Sigmoid colon (tissue), 4 donors: Measurements from ENCODE around the gene TCF7.

Source experiments
- CTCF ChIP-seq, 4 experiments: fragments of 450-650 bp in 3 of 4; fragments of 200-600 bp in 1 of 4; IDR thresholded peaks; one replicate each; pipeline ENCODE4 v1.5.1; 2016 to 2019; ENCODE audit warnings: antibody characterized with exemption in 4 of 4, mild to moderate bottlenecking in 3 of 4, moderate library complexity in 2 of 4
- POLR2A ChIP-seq, 2 donors: fragments of 450-650 bp; IDR thresholded peaks; one replicate each; pipeline ENCODE4 v1.6.1; 2016; ENCODE audit warnings: antibody characterized with exemption in 2 of 2, mild to moderate bottlenecking in 2 of 2, moderate library complexity in 2 of 2
- POLR2AphosphoS5 ChIP-seq, 4 donors: sonication (generic); formaldehyde crosslinking; IDR thresholded peaks; one replicate each; pipeline ENCODE4 v1.6.1; 2017; ENCODE audit warnings: antibody characterized with exemption in 4 of 4

DNA sequence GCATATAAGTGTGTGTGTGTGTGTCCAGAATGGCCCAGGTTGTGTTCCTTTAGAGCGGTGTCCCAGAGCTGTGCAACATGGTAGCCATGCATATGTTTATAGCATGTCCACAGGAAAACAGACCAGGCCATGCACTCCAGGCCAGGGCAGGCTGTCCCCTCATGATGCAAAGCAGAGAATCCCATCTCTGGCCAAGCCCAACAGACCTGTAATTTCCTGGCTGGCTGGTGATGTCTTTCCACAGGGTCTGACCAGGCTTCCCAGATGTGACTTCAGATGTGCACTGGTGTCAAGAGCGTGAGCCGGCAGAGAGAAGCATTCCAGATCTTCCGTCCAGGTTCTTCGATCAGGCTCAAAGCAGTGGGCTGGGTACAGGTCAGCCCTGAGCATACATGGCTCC lies 21.1 kb upstream of the TCF7 start:
- no peak for TF ChIP-seq POLR2A (IDR thresholded peaks at IDR 0.05)
- no peak for TF ChIP-seq CTCF (IDR thresholded peaks at IDR 0.05)
- no peak for TF ChIP-seq POLR2AphosphoS5 (IDR thresholded peaks at IDR 0.05)
